Stimulated activated CD8-positive, alpha-beta memory T cell treated with anti-CD3 and anti-CD28 coated beads, Interleukin-15, amount 100 ng/mL, for 24 hours (primary cell): ENCODE data around the gene PER2.

Source experiments
- DNase-seq: peaks from one replicate; pipeline ENCODE4 v3.0.0-alpha.2; 2020; ENCODE audit warnings: low read depth

The PER2 gene

GRCh38 chr2:238247002-238247822, 41.2 kb downstream of the PER2 start:
- DNase-seq = no peak

GRCh38 chr2:238244151-238244550, 44.3 kb downstream of the PER2 start:
- no peak for DNase-seq

DNA sequence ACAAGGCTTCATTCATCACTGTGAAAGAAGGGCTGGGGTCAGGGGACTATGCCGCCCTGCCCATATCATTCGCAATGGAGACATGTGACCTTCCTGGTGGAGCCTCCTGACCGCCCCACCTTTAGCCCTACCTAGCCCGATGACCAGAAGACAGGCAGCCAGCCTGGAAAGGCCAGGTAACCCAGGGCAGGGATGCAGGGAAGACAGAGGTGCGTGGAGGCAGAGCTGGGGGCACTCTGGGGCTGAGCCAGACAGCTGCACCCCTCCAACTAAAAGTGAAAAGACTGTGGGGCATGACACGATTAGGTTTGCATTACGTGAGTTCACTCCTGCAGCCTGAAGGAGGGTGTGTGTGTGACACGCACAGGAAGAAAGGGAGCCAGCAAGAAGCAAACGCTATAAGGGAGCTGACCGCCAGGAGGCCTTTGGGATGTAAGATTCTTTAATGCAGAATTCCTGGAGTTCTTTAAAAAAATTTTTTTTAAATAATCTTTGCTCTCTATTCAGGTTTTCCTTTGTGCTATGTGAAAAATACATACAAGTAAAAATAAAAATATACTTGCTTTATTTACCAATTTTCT, 44.8 kb downstream of the PER2 start:
- no peak for DNase-seq

- DNase-seq = no peak
Measured at GRCh38 chr2:238242731-238243495, 45.5 kb downstream of the PER2 start.

GRCh38 chr2:238241970-238242369, 46.4 kb downstream of the PER2 start:
- DNase-seq = no peak

DNA sequence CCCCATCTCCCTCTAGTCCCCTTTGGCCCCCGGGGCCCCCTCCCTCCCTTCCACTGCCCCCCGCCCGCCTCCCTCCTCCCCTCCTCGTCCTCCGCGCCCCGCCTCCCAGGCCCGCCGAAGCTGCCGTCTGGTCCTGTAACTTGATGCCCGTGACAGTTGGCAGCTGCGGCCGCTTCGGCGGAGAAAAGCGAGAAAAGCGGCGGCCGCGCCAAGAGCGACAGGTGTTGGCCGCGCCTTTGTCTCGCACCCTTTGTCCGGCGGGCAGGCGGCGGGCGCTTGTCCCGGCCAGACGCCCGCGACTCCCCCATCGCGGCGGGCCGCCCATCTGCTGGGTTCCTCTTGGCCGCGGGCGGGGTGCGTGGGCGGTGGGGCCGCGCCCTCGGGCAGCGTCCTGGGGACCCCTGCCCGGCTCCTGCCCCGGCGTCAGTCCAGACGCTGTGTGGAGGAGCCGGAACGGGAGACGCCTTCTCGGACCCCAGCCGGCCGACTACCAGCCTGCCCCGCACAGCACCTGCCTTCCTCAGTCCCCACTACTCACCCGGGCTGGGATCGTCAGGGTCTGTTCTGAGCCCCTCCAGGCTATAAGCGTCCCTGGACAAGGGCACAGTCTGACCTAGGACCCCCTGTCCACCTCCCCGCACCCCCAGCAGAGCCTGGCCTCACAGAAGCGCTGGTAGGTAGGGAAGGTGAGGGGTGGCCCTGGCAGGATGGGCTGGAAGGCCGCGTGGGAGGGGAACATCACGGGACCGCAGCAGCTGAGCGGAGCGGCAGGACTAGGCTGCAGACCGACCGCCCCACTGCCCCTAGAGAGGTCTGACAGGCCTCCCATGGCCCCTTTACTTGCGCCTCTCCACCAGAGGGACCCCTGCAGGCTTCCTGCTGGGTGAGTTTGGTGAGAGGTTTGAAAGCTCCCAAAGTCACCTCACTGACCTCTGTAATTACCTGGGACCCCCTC, 47.4 kb downstream of the PER2 start:
- no peak for DNase-seq

DNA sequence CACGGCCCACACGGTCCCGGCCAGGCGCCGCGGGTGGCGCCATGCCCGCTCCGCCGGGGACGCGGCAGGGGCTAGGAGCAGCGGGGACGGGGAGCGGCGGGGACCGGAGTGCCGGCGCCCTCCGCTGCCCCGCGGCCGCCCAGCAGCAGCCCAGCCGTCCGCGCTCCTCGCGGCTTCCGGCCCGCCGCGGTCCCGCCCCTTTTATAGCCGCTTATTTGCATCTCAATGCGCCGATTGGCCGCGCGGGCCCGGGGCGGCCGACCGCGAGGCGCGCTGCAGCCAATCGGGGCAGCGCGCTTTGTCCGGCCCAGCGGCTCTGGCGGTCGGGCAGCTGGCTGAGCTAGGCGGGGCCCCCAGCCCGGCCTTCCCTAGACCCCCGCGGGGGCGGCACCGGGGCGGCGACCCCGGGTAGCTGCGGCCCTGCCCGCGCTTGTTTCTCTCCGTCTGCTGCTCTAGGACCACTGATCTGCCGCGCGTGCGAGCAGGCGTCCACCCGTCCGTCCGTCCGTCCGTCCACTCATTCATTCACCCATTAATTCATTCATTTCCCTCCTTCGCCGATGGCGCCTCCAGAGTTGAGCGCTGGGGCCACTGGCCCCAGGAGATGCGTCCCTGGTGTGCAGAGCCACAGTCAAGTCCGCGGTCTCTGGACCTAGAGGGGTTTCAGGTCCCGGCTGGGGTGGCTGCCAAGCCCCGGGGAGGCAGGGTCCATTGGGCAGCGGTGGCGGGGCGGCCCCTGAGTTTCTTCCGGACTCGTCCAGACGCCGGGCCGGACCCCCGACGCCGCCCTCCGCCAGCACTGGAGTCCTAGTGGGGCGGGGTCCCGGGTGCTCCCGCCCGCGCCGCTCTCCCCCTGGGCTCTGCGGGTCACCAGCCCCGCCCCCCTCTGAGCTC, 48.3 kb downstream of the PER2 start, which contains the start of gene HES6:
Gene HES6 (minus strand): TSS at position 176 of the 894 bp plus-strand sequence. CDS start 133 bp downstream, at position 43.
- DNase-seq = peak; percentile 43

- DNase-seq = no peak
Measured at GRCh38 chr2:238239543-238239862, 48.9 kb downstream of the PER2 start.

DNA sequence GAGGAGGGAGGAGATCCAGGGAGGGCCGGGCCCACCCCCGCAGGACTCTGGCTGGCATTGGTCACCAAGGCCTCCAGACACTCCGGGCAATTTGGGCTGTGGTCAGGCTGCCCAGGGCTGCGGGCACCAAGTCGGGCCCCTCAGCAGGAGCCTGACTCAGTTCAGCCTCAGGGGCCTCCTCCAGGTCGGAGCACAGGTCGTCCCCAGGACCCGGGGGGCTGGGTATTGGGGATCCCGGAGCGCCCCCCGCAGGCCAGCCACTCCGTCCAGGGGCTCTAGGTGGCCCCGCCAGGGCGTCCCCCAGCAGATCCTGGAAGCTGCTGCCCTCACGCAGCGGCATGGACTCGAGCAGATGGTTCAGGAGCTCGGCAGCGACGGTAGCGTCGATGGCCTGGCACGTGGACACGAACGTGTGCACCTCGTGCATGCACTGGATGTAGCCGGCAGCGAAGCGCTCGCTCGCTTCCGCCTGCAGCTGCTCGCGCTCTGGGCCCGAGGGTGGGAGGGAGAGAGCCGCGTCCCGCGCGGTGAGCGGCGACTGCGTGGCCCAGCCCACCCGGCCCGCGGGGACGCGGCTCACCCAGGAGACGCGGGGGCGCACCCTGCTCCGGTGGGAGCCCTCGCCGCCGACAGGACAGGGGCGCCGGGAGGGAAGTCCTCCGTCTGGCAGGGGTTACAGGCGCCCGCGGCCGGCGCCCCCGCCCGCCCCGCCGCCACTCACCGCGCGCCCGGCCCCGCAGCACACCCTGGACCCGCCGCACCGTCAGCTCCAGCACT, 49.5 kb downstream of the PER2 start:
- no peak for DNase-seq

- no peak for DNase-seq
Measured at GRCh38 chr2:238238311-238238765, 50.1 kb downstream of the PER2 start.

DNA sequence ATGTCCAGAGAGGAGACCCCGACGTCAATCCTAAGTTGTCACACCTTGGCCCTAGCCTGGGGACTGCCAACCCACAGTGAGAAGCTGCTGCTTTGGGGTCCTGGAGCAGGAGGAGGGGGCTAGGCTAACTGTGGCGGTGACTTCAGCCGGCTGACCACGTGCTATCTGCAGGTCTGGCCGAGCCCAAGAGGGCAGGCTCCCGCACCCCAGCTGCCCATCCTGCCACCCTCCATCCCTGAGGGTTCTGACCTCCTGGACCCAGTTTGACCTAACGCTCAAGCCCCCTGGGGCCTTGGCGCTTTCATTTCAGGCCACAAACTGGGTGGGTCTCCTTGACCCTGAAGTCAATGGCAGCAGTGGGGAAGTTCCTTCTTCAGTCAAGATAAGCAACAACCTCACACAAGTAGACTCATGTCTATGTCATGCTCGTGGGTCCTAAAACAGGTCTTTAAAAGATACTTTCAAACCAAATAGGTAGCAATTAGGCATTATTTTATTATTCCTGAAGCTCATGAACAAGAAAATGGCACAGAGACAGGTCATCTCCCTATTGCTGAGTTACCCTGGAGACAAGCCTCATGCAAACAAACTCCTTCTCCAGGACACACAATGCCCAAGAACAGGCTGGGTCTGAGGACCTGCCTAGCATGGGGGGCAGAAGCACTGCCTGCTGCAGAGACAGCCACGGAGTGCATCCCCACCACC, 50.8 kb downstream of the PER2 start:
- no peak for DNase-seq

- no peak for DNase-seq
Measured at GRCh38 chr2:238236571-238236970, 51.8 kb downstream of the PER2 start.

DNA sequence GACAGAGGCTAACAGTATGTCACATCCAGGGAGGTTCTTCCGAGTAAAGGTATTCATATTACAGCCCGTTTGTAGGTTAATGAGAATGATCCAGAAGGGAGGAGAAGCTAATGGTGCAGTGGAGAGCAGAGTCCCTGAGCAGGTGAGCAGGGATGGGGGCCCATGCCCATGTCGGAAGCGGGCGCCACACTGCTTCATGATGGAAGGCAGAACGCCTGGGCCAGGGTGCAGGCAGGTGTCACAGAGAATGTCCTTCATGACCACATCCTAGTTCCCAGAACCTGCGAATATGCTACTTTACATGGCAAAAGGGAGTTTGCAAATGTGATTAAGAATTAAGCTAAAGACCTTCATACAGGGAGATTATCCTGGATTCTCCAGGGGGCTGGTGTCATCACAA, 52.6 kb downstream of the PER2 start:
- DNase-seq = no peak

DNA sequence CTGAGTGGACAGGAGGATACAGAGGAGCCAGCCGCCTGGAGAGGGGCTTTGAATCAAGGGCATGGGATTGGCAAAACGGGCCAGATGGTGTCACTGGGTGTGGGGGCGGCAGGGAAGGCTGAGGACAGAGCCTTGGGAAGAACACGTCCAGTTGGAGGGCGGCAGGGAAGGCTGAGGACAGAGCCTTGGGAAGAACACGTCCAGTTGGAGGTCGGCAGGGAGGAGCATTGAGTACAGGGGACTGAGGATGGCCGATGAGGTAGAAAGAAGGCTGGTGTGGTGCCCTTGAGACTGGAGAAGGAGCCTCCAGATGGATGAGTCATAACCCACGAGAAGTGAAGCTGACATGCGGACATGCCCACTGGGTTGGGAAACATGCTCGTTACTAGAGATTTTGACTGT, 53.1 kb downstream of the PER2 start:
- DNase-seq = no peak

GRCh38 chr2:238233625-238234024, 54.8 kb downstream of the PER2 start:
- no peak for DNase-seq

DNA sequence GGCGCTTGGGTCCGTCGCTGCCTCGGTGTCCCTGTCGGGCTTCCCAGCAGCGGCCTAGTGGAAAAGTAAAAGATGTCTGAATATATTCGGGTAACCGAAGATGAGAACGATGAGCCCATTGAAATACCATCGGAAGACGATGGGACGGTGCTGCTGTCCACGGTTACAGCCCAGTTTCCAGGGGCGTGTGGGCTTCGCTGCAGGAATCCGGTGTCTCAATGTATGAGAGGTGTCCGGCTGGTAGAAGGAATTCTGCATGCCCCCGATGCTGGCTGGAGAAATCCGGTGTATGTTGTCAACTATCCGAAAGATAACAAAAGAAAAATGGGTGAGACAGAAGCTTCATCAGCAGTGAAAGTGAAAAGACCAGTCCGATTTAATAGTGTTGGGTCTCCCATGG, 56.6 kb downstream of the PER2 start:
- DNase-seq = no peak

DNA sequence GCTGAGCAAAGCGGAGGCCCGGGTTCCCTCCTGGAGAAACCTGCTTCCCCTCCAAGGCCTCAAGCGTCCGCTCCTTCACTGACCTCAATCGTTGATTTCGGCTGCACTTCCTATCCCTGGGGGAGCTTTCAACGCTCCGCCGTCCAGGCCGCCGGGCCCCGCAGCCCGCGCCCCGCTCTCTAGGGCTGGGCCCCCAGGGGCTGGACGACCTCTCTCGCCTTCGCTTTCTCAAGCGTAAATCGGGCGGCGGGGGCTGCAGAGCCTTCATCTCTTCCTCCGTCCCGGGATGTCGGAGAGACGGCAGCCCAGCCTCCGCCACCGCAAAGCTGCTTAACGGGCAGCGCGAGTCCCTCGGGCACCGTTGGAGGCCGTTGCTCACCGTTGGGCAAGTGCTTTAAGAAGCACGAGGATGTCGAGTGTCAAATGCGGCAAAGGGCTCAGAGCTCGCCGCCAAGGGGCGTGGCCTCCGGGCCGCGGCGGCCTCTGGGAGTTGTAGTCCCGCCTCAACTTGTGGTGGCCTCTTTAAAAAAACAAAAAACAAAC, 57.1 kb downstream of the PER2 start:
- DNase-seq = peak; percentile 60

DNA sequence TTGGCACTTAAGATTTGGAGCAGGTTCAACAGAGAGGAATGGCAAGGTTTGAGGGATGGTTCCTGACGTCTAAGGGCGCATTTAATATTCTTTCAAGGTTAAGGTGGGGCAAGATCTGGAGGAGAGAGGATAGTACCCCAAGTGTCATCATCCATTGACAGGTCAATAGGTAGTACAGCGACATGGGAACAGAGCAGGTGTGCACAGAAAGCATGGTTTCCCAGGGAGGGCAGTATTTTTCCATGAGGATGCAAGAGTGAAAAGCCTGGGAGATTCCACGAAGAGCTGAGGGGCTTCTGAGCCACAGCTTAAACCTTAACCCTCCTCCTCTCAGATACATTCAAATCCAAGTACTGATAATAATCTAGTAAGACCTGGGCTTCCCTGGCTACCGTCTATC, 57.7 kb downstream of the PER2 start:
- DNase-seq = no peak

- DNase-seq = no peak
Measured at GRCh38 chr2:238228700-238229099, 59.7 kb downstream of the PER2 start.
